Measurements from ENCODE around the gene RXRA. TPM values are rescaled to one million over a fixed set of nuclear protein-coding genes. Genes with fewer than 3 reads are reported as not detected.

RXRA gene
- total and polyA plus RNA-seq, 7 experiments from 2014 or later: 0.31 to 59.5 (median 8.4) TPM

GRCh38 chr9:134357631-134358025, 31.4 kb downstream of the RXRA start:
- DNase-seq (no peak), ATAC-seq (no peak)
- H3K4me3 ChIP-seq (ENCODE audit: low read length): no peak overlapping the region
- no peaks in the 10 kb centered on the region for H3K36me3 ChIP-seq (ENCODE audit: control insufficient read depth in 2 of 3, insufficient read depth in 3 of 3, low read length in 3 of 3)
- Mint-ChIP-seq H3K4me1 (peaks cover 0 to 22% (median 0%) of the 10 kb centered on the region in 7 donors), H3K36me3 (no peaks in the 10 kb centered on the region), H3K9me3 (no peaks in the 10 kb centered on the region), H3K27ac (no peak overlapping the region), H3K4me3 (no peak overlapping the region), H3K27me3 (no peaks in the 10 kb centered on the region)
- intact Hi-C loops (cut with micrococcal nuclease): no loop called here
- H3K4me1 ChIP-seq (ENCODE audit: control insufficient read depth in 2 of 2, insufficient read depth in 2 of 2, low read length in 2 of 2): no peaks in the 10 kb centered on the region
- H3K9me3 ChIP-seq (ENCODE audit: control insufficient read depth in 2 of 3, low read length in 3 of 3): no peaks in the 10 kb centered on the region
- POLR2A ChIA-PET: no interaction called here
- CTCF ChIA-PET: no interaction called here
- H3K27ac ChIP-seq (ENCODE audit: low read depth, low read length): no peak overlapping the region
- H3K27me3 ChIP-seq (ENCODE audit: control insufficient read depth in 2 of 2, insufficient read depth in 2 of 2, low read length in 2 of 2): no peaks in the 10 kb centered on the region

- H3K27ac Mint-ChIP-seq: no peak overlapping the region
- DNase-seq (no peak), ATAC-seq (no peak)
- H3K4me3 Mint-ChIP-seq: no peak overlapping the region
- no peaks in the 10 kb centered on the region for H3K27me3 Mint-ChIP-seq
- peaks cover 0 to 19% (median 0%) of the 10 kb centered on the region in 7 donors for H3K4me1 Mint-ChIP-seq
- Histone ChIP-seq H3K27me3 (ENCODE audit: control insufficient read depth in 2 of 2, insufficient read depth in 2 of 2, low read length in 2 of 2) (no peaks in the 10 kb centered on the region), H3K4me3 (ENCODE audit: low read length) (no peak overlapping the region), H3K9me3 (ENCODE audit: control insufficient read depth in 2 of 3, low read length in 3 of 3) (no peaks in the 10 kb centered on the region), H3K36me3 (ENCODE audit: control insufficient read depth in 2 of 3, insufficient read depth in 3 of 3, low read length in 3 of 3) (no peaks in the 10 kb centered on the region), H3K27ac (ENCODE audit: low read depth, low read length) (no peak overlapping the region), H3K4me1 (ENCODE audit: control insufficient read depth in 2 of 2, insufficient read depth in 2 of 2, low read length in 2 of 2) (no peaks in the 10 kb centered on the region)
- ChIA-PET POLR2A (no interaction called here), CTCF (no interaction called here)
- H3K9me3 Mint-ChIP-seq: no peaks in the 10 kb centered on the region
- no peaks in the 10 kb centered on the region for H3K36me3 Mint-ChIP-seq
- intact Hi-C loops (cut with micrococcal nuclease): no loop called here
Observed at GRCh38 chr9:134358026-134358661, 31.9 kb downstream of the RXRA start.

GRCh38 chr9:134358662-134359319, 32.5 kb downstream of the RXRA start:
- H3K27ac Mint-ChIP-seq: no peak overlapping the region
- no peaks in the 10 kb centered on the region for H3K9me3 Mint-ChIP-seq
- ATAC-seq (no peak), DNase-seq (no peak)
- Histone ChIP-seq H3K4me3 (ENCODE audit: low read length) (no peak overlapping the region), H3K27ac (ENCODE audit: low read depth, low read length) (no peak overlapping the region), H3K4me1 (ENCODE audit: control insufficient read depth in 2 of 2, insufficient read depth in 2 of 2, low read length in 2 of 2) (no peaks in the 10 kb centered on the region), H3K9me3 (ENCODE audit: control insufficient read depth in 2 of 3, low read length in 3 of 3) (no peaks in the 10 kb centered on the region), H3K36me3 (ENCODE audit: control insufficient read depth in 2 of 3, insufficient read depth in 3 of 3, low read length in 3 of 3) (no peaks in the 10 kb centered on the region), H3K27me3 (ENCODE audit: control insufficient read depth in 2 of 2, insufficient read depth in 2 of 2, low read length in 2 of 2) (no peaks in the 10 kb centered on the region)
- no peaks in the 10 kb centered on the region for H3K27me3 Mint-ChIP-seq
- intact Hi-C loops (cut with micrococcal nuclease): no loop called here
- no peak overlapping the region for H3K4me3 Mint-ChIP-seq
- CTCF ChIA-PET: interaction anchor here (0.9 kb wide), 1 partner anchor 74 kb away, joined by 3 read pairs; no protein-coding TSS in a partner anchor
- peaks cover 0 to 18% (median 0%) of the 10 kb centered on the region in 7 donors for H3K4me1 Mint-ChIP-seq
- no peaks in the 10 kb centered on the region for H3K36me3 Mint-ChIP-seq
- POLR2A ChIA-PET: no interaction called here

DNA sequence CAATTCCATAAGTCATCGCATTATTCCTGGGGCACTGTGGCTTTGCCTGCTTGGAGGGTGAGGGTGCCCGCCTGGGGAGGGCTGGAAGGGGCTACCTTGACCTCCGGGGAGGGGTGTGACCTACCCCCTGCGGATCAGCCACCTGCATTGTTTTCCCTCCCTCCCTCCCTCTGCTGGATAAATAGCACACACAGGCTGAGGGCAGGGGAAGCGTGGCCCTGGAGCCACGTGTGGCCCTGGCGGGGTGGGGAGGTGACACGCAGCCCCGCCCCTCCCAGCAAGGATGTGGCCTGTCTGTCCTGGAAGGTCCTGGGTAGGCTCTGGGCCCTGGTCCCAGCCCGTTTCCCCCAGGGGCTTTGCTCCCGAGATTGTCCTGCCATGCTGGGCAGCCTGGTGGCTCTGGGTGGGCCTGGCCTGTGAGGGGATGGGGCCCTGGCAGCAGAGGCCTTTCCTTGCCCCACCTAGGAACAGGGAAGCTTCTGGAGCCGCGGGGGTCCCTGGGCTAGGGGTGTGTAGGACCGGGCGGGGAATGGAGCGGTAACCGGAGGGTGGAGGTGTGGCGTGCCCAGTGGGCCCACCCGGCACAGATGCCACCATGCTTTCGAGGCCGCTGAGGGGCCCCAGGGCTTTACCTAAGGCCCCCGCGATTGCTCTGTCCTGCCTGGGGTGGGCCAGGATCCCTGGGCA, 33.4 kb downstream of the RXRA start:
- intact Hi-C loops (cut with micrococcal nuclease): no loop called here
- H3K4me3 Mint-ChIP-seq: no peak overlapping the region
- H3K9me3 ChIP-seq (ENCODE audit: control insufficient read depth in 2 of 3, low read length in 3 of 3): no peaks in the 10 kb centered on the region
- ChIA-PET CTCF (interaction anchor here (0.9 kb wide), 1 partner anchor 73 kb away, joined by 3 read pairs; no protein-coding TSS in a partner anchor), POLR2A (no interaction called here)
- H3K4me1 Mint-ChIP-seq: peaks cover 0 to 13% (median 0%) of the 10 kb centered on the region in 7 donors
- no peaks in the 10 kb centered on the region for H3K27me3 ChIP-seq (ENCODE audit: control insufficient read depth in 2 of 2, insufficient read depth in 2 of 2, low read length in 2 of 2)
- H3K27ac Mint-ChIP-seq: no peak overlapping the region
- H3K36me3 ChIP-seq (ENCODE audit: control insufficient read depth in 2 of 3, insufficient read depth in 3 of 3, low read length in 3 of 3): no peaks in the 10 kb centered on the region
- no peak overlapping the region for H3K4me3 ChIP-seq (ENCODE audit: low read length)
- DNase-seq: no peak
- H3K27ac ChIP-seq (ENCODE audit: low read depth, low read length): no peak overlapping the region
- H3K9me3 Mint-ChIP-seq: no peaks in the 10 kb centered on the region
- ATAC-seq: peak; percentile 44
- no peaks in the 10 kb centered on the region for H3K27me3 Mint-ChIP-seq
- H3K4me1 ChIP-seq (ENCODE audit: control insufficient read depth in 2 of 2, insufficient read depth in 2 of 2, low read length in 2 of 2): no peaks in the 10 kb centered on the region
- no peaks in the 10 kb centered on the region for H3K36me3 Mint-ChIP-seq

GRCh38 chr9:134360180-134360759, 34.0 kb downstream of the RXRA start:
- H3K27ac Mint-ChIP-seq: no peak overlapping the region
- POLR2A ChIA-PET: no interaction called here
- no peaks in the 10 kb centered on the region for H3K36me3 Mint-ChIP-seq
- Histone ChIP-seq H3K27me3 (ENCODE audit: control insufficient read depth in 2 of 2, insufficient read depth in 2 of 2, low read length in 2 of 2) (no peaks in the 10 kb centered on the region), H3K27ac (ENCODE audit: low read depth, low read length) (no peak overlapping the region), H3K4me3 (ENCODE audit: low read length) (no peak overlapping the region), H3K36me3 (ENCODE audit: control insufficient read depth in 2 of 3, insufficient read depth in 3 of 3, low read length in 3 of 3) (no peaks in the 10 kb centered on the region), H3K4me1 (ENCODE audit: control insufficient read depth in 2 of 2, insufficient read depth in 2 of 2, low read length in 2 of 2) (no peaks in the 10 kb centered on the region), H3K9me3 (ENCODE audit: control insufficient read depth in 2 of 3, low read length in 3 of 3) (no peaks in the 10 kb centered on the region)
- CTCF ChIA-PET: no interaction called here
- ATAC-seq: peak; percentile 57
- intact Hi-C loops (cut with micrococcal nuclease): no loop called here
- no peak for DNase-seq
- H3K9me3 Mint-ChIP-seq: no peaks in the 10 kb centered on the region
- no peaks in the 10 kb centered on the region for H3K27me3 Mint-ChIP-seq
- no peak overlapping the region for H3K4me3 Mint-ChIP-seq
- peaks cover 0 to 11% (median 0%) of the 10 kb centered on the region in 7 donors for H3K4me1 Mint-ChIP-seq

GRCh38 chr9:134360897-134361296, 34.6 kb downstream of the RXRA start:
- no peak overlapping the region for H3K27ac ChIP-seq (ENCODE audit: low read depth, low read length)
- H3K9me3 ChIP-seq (ENCODE audit: control insufficient read depth in 2 of 3, low read length in 3 of 3): no peaks in the 10 kb centered on the region
- DNase-seq (no peak), ATAC-seq (no peak)
- Mint-ChIP-seq H3K27ac (no peak overlapping the region), H3K27me3 (no peaks in the 10 kb centered on the region), H3K9me3 (no peaks in the 10 kb centered on the region), H3K36me3 (no peaks in the 10 kb centered on the region), H3K4me3 (no peak overlapping the region), H3K4me1 (peaks cover 0 to 13% (median 0%) of the 10 kb centered on the region in 7 donors)
- H3K27me3 ChIP-seq (ENCODE audit: control insufficient read depth in 2 of 2, insufficient read depth in 2 of 2, low read length in 2 of 2): no peaks in the 10 kb centered on the region
- ChIA-PET POLR2A (no interaction called here), CTCF (no interaction called here)
- no peak overlapping the region for H3K4me3 ChIP-seq (ENCODE audit: low read length)
- no peaks in the 10 kb centered on the region for H3K4me1 ChIP-seq (ENCODE audit: control insufficient read depth in 2 of 2, insufficient read depth in 2 of 2, low read length in 2 of 2)
- no peaks in the 10 kb centered on the region for H3K36me3 ChIP-seq (ENCODE audit: control insufficient read depth in 2 of 3, insufficient read depth in 3 of 3, low read length in 3 of 3)
- intact Hi-C loops (cut with micrococcal nuclease): no loop called here
